Liver (tissue), 9 donors: Measurements from ENCODE around the gene RPL7A. TPM values are rescaled to one million over a fixed set of nuclear protein-coding genes. Genes with fewer than 3 reads are reported as not detected.

Experiments used
- DNase-seq: peaks from one replicate; pipeline ENCODE4 v3.0.0-alpha.2; 2017; ENCODE audit warnings: low spot score
- H3K27ac ChIP-seq, 2 donors: one replicate each; pipeline ENCODE4 v1.7.0; 2013; ENCODE audit warnings: inconsistent platforms in 2 of 2, low read length in 2 of 2, control low read depth in 1 of 2, low read depth in 1 of 2, mild to moderate bottlenecking in 1 of 2
- H3K27me3 ChIP-seq, 4 donors: one replicate each; pipeline versions ENCODE4 v1.6.1 to v1.7.0; 2013; ENCODE audit warnings: low read length in 3 of 4, inconsistent platforms in 1 of 4, mild to moderate bottlenecking in 1 of 4, moderate library complexity in 1 of 4; ENCODE audit not compliant: control insufficient read depth in 4 of 4, insufficient read depth in 4 of 4
- H3K36me3 ChIP-seq, 4 donors: one replicate each; pipeline versions ENCODE4 v1.6.1 to v1.7.0; 2013; ENCODE audit warnings: low read length in 3 of 4, mild to moderate bottlenecking in 3 of 4, low read depth in 1 of 4, moderate library complexity in 1 of 4; ENCODE audit not compliant: control insufficient read depth in 4 of 4, insufficient read depth in 3 of 4
- H3K4me1 ChIP-seq, 4 donors: one replicate each; pipeline versions ENCODE4 v1.6.1 to v1.7.0; 2013; ENCODE audit warnings: low read length in 3 of 4, mild to moderate bottlenecking in 3 of 4, moderate library complexity in 1 of 4; ENCODE audit not compliant: control insufficient read depth in 4 of 4, insufficient read depth in 4 of 4
- H3K4me3 ChIP-seq, 3 donors: one replicate each; pipeline versions ENCODE4 v1.6.1 to v1.7.0; 2013; ENCODE audit warnings: low read length in 3 of 3, control low read depth in 1 of 3, low read depth in 1 of 3, mild to moderate bottlenecking in 1 of 3
- H3K9ac ChIP-seq, 2 donors: one replicate each; pipeline ENCODE4 v1.7.0; 2013; ENCODE audit warnings: low read length in 2 of 2, mild to moderate bottlenecking in 2 of 2, moderate library complexity in 2 of 2, control low read depth in 1 of 2, low read depth in 1 of 2
- H3K9me3 ChIP-seq, 4 donors: one replicate each; pipeline versions ENCODE4 v1.6.1 to v1.7.0; 2013; ENCODE audit warnings: low read length in 3 of 4; ENCODE audit not compliant: control insufficient read depth in 4 of 4
- EGR1 ChIP-seq, 2 donors: IDR thresholded peaks; 2 replicates each; pipeline ENCODE4 v1.6.1; 2016 to 2018; ENCODE audit warnings: antibody characterized with exemption in 2 of 2, low read depth in 2 of 2
- FOXA1 ChIP-seq: IDR thresholded peaks from 2 replicates; pipeline ENCODE4 v1.6.1; 2016; ENCODE audit warnings: antibody characterized with exemption
- FOXA2 ChIP-seq: IDR thresholded peaks from 2 replicates; pipeline ENCODE4 v1.6.1; 2016; ENCODE audit warnings: antibody characterized with exemption
- GABPA ChIP-seq, 2 donors: IDR thresholded peaks in 1 of 2; conservative IDR thresholded peaks in 1 of 2; 2 replicates each; pipeline ENCODE4 v1.6.1; 2016; ENCODE audit warnings: antibody characterized with exemption in 2 of 2, mild to moderate bottlenecking in 1 of 2, moderate library complexity in 1 of 2
- HNF4A ChIP-seq, 2 donors: conservative IDR thresholded peaks; 2 replicates each; pipeline ENCODE4 v1.6.1; 2016; ENCODE audit warnings: antibody characterized with exemption in 2 of 2, mild to moderate bottlenecking in 2 of 2
- HNF4G ChIP-seq: IDR thresholded peaks from 2 replicates; pipeline ENCODE4 v1.6.1; 2016; ENCODE audit warnings: antibody characterized with exemption
- NR2F2 ChIP-seq: IDR thresholded peaks from 2 replicates; pipeline ENCODE4 v1.6.1; 2016; ENCODE audit warnings: antibody characterized with exemption
- RAD21 ChIP-seq, 2 donors: IDR thresholded peaks; 2 replicates each; pipeline ENCODE4 v1.6.1; 2016; ENCODE audit warnings: antibody characterized with exemption in 2 of 2, mild to moderate bottlenecking in 2 of 2
- REST ChIP-seq: IDR thresholded peaks from 2 replicates; pipeline ENCODE4 v1.6.1; 2016; ENCODE audit warnings: antibody characterized with exemption, mild to moderate bottlenecking
- RXRA ChIP-seq, 2 donors: IDR thresholded peaks; 2 replicates each; pipeline ENCODE4 v1.6.1; 2017 to 2018; ENCODE audit warnings: antibody characterized with exemption in 2 of 2, mild to moderate bottlenecking in 1 of 2
- SP1 ChIP-seq: IDR thresholded peaks from 2 replicates; pipeline ENCODE4 v1.6.1; 2018; ENCODE audit warnings: antibody characterized with exemption, mild to moderate bottlenecking
- TAF1 ChIP-seq: conservative IDR thresholded peaks from 2 replicates; pipeline ENCODE4 v1.6.1; 2016; ENCODE audit warnings: antibody characterized with exemption, mild to moderate bottlenecking
- YY1 ChIP-seq: IDR thresholded peaks from 2 replicates; pipeline ENCODE4 v1.6.1; 2016; ENCODE audit warnings: antibody characterized with exemption, mild to moderate bottlenecking
- WGBS: extraction: QIAGEN DNeasy Blood & Tissue Kit; methylation state at CpG from one replicate; pipeline ENCODE4 v1.1.7; 2013; 5-methylcytosine and 5-hydroxymethylcytosine counted together
- polyA plus RNA-seq, 2 donors: library from polyadenylated mRNA; stranded (reverse) in 1 of 2; unstranded in 1 of 2; fragments of 200-250 nt in 1 of 2; fragments of >200 nt in 1 of 2; fragmentation: Nextera tagmentation in 1 of 2; extraction: Ambion mirVana in 1 of 2; gene quantifications; one replicate each; pipeline versions ENCODE4 v1.2.1 to v1.2.3, GENCODE V29; 2013 to 2015
- total RNA-seq, 2 donors: library from RNA; depleted of rRNA; stranded (reverse); fragments of >200 nt; gene quantifications; one replicate each; pipeline ENCODE4 v1.2.3, GENCODE V29; 2014
- TF ChIP-seq, protein P1 (sequence below): IDR thresholded peaks from 2 replicates; pipeline ENCODE4 v1.6.1; 2016; ENCODE audit warnings: antibody characterized with exemption
- TF ChIP-seq, protein P2 (sequence below): IDR thresholded peaks from 2 replicates; pipeline ENCODE4 v1.6.1; 2016; ENCODE audit warnings: antibody characterized with exemption
- donor health status: healthy.
- donor health status: healthy.
- donor health status: healthy.
- donor health status: healthy.
- donor health status: healthy.

Gene RPL7A
- total and polyA plus RNA-seq, 4 donors, result 215 to 930 (median 704) TPM

GRCh38 chr9:133367778-133368177 is 19.8 kb downstream of the RPL7A start:
- Histone ChIP-seq H3K9ac (no peak overlapping the region), H3K9me3 (no peaks in the 10 kb centered on the region), H3K4me3 (no peak overlapping the region), H3K27me3 (no peaks in the 10 kb centered on the region), H3K4me1 (peaks cover 25 to 59% (median 55%) of the 10 kb centered on the region in 4 donors), H3K27ac (peak overlapping the region; percentile 55 to 71), H3K36me3 (peaks cover 17 to 51% (median 40%) of the 10 kb centered on the region in 4 donors)
- DNase-seq, result no peak
- TF ChIP-seq REST, result no peak
- TF ChIP-seq NR2F2, result no peak
- no peak for TF ChIP-seq TAF1
- 80% methylated on average over 10 of the region's 10 CpGs for WGBS

- H3K36me3 ChIP-seq, result peaks cover 16 to 45% (median 35%) of the 10 kb centered on the region in 4 donors
- no peak overlapping the region for H3K9ac ChIP-seq
- WGBS, result 42% methylated on average over 18 of the region's 18 CpGs
- H3K27ac ChIP-seq, result peak overlapping the region; percentile 55 to 71
- DNase-seq, result no peak
- H3K4me3 ChIP-seq, result no peak overlapping the region
- TF ChIP-seq HNF4A (conservative IDR thresholded peaks at IDR 0.05) (peak in 1 of 2 donors; percentile 30), RXRA (IDR thresholded peaks at IDR 0.05) (peak; percentile 13 to 20), EGR1 (IDR thresholded peaks at IDR 0.05; ENCODE audit: low read depth in 2 of 2) (no peak), GABPA (IDR thresholded peaks at IDR 0.05 in 1 of 2, conservative IDR thresholded peaks at IDR 0.05 in 1 of 2) (peak in 1 of 2 donors; percentile 36), FOXA1 (no peak)
- TF ChIP-seq, protein P1, sequence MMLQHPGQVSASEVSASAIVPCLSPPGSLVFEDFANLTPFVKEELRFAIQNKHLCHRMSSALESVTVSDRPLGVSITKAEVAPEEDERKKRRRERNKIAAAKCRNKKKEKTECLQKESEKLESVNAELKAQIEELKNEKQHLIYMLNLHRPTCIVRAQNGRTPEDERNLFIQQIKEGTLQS, result no peak
- no peaks in the 10 kb centered on the region for H3K9me3 ChIP-seq
- no peaks in the 10 kb centered on the region for H3K27me3 ChIP-seq
- peaks cover 28 to 65% (median 61%) of the 10 kb centered on the region in 4 donors for H3K4me1 ChIP-seq
Observed at GRCh38 chr9:133368249-133368881, 20.3 kb downstream of the RPL7A start.

DNA sequence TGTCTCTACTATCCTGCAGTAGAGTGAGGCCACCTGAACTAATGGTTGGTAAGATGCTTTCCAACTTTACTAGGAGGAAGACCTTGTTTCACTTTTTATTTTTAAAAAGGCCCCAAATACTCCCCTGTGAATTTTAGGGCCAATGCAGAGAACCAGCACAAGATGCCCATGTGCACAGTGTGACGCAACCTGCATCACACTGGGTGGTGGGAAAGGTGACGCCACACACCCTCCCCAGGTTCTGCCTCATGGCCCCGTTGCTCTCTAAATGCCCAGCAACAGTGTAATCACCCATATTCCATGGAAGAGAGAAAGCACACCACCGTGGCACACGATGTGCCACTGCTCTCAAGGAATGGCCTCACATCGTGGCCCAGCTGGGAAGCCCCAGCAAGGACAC is 21.4 kb downstream of the RPL7A start:
- no peaks in the 10 kb centered on the region for H3K9me3 ChIP-seq
- peaks cover 9 to 36% (median 27%) of the 10 kb centered on the region in 4 donors for H3K36me3 ChIP-seq
- 75% methylated on average over 6 of the region's 6 CpGs for WGBS
- H3K4me3 ChIP-seq, result no peak overlapping the region
- H3K27me3 ChIP-seq, result no peaks in the 10 kb centered on the region
- no peak overlapping the region for H3K9ac ChIP-seq
- H3K27ac ChIP-seq, result peak overlapping the region; percentile 62 to 71
- H3K4me1 ChIP-seq, result peaks cover 28 to 75% (median 65%) of the 10 kb centered on the region in 4 donors
- no peak for DNase-seq
- TF ChIP-seq NR2F2 (no peak), EGR1 (IDR thresholded peaks at IDR 0.05; ENCODE audit: low read depth in 2 of 2) (no peak), GABPA (IDR thresholded peaks at IDR 0.05 in 1 of 2, conservative IDR thresholded peaks at IDR 0.05 in 1 of 2) (no peak), HNF4G (no peak), YY1 (no peak), RAD21 (IDR thresholded peaks at IDR 0.05) (no peak), FOXA2 (no peak), SP1 (no peak)
- TF ChIP-seq, protein P2, sequence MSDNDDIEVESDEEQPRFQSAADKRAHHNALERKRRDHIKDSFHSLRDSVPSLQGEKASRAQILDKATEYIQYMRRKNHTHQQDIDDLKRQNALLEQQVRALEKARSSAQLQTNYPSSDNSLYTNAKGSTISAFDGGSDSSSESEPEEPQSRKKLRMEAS, result no peak
